ENCODE measurements around the gene BOK. TPM values are rescaled to one million over a fixed set of nuclear protein-coding genes. Genes with fewer than 3 reads are reported as not detected.

The BOK gene
- total and polyA plus RNA-seq, 9 of the 15 experiments (the other 6 are each of a cell fraction or from before 2014, with no cell fraction given): 0.03 to 3.3 (median 2.0) TPM; not detected in 1

GRCh38 chr2:241573741-241574140 lies 15.2 kb downstream of the BOK start:
- ATAC-seq: no peak
- H3K27me3 ChIP-seq (ENCODE audit: control insufficient read depth in 2 of 2, insufficient read depth in 2 of 2, low read length in 2 of 2): no peaks in the 10 kb centered on the region
- whole genome bisulfite sequencing (ENCODE audit: insufficient coverage, low coverage, missing lambda C conversion rate): 94% methylated on average over 5 of the region's 12 CpGs

More at GRCh38 chr2:241573741-241574140, 15.2 kb downstream of the BOK start:
- Histone ChIP-seq H3K9me3 (replicated peaks; ENCODE audit: control insufficient read depth, insufficient read depth, low read depth, low read length) (no peaks in the 10 kb centered on the region), H3K9me1 (ENCODE audit: control insufficient read depth, insufficient read depth, low read length) (no peaks in the 10 kb centered on the region), H2AFZ (ENCODE audit: low read depth, low read length) (no peak overlapping the region), H4K20me1 (replicated peaks; ENCODE audit: control insufficient read depth, insufficient read depth, low read length) (no peaks in the 10 kb centered on the region), H3K4me1 (replicated peaks in 1 of 2; ENCODE audit: control insufficient read depth in 2 of 2, insufficient read depth in 2 of 2, low read length in 2 of 2) (peaks cover 0 to 12% of the 10 kb centered on the region in 2 experiments; a peak in 2 of 5 replicates), H3K4me3 (no peak overlapping the region), H3K27ac (ENCODE audit: extremely low read depth, low read depth, low read length) (no peak overlapping the region), H3K79me2 (ENCODE audit: control insufficient read depth, insufficient read depth, low read length) (no peaks in the 10 kb centered on the region), H3K4me2 (ENCODE audit: insufficient read depth, low read length) (no peak overlapping the region), H3K9ac (ENCODE audit: insufficient read depth in 1 of 2, low read depth in 2 of 2, low read length in 2 of 2) (no peak overlapping the region), H3K36me3 (ENCODE audit: control insufficient read depth, insufficient read depth, low read length) (no peaks in the 10 kb centered on the region)
- intact Hi-C loops (cut with micrococcal nuclease): no loop called here
- in situ Hi-C loops (cut with MboI): no loop called here
- CTCF ChIA-PET (ENCODE audit: low intra/inter-chr PET ratio): no interaction called here
- no peak for DNase-seq (ENCODE audit: extremely low read depth in 1 of 4, low spot score in 3 of 4)
- TF ChIP-seq RBM22 (IDR thresholded peaks at IDR 0.05; ENCODE audit: low read depth, low read length, poor library complexity, severe bottlenecking) (no peak), TSC22D4 (tag; IDR thresholded peaks at IDR 0.05) (no peak), ZNF449 (CRISPR knock-in tag; IDR thresholded peaks at IDR 0.05) (no peak), JUN (IDR thresholded peaks at IDR 0.05; ENCODE audit: borderline replicate concordance, low read depth, low read length) (no peak), JUN (CRISPR knock-in tag; IDR thresholded peaks at IDR 0.05; ENCODE audit: borderline replicate concordance) (no peak), ZNF224 (CRISPR knock-in tag; IDR thresholded peaks at IDR 0.05) (no peak), MTA2 (IDR thresholded peaks at IDR 0.05; ENCODE audit: low read depth) (no peak)
- TF ChIP-seq, protein P1, sequence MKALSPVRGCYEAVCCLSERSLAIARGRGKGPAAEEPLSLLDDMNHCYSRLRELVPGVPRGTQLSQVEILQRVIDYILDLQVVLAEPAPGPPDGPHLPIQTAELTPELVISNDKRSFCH (CRISPR knock-in tag; IDR thresholded peaks at IDR 0.05): no peak
- TF ChIP-seq, protein P1 (tag; IDR thresholded peaks at IDR 0.05): no peak
- POLR2A ChIA-PET: no interaction called here
- FAIRE-seq: no peak
- BruUV-seq (replicated peaks): no TSS peak

All from K562 (cell line).